HepG2 (cell line): ENCODE results near the gene ZNF341. TPM values are rescaled to one million over a fixed set of nuclear protein-coding genes. Genes with fewer than 3 reads are reported as not detected.

Source experiments
- HHEX ChIP-seq: IDR thresholded peaks from 2 replicates; pipeline ENCODE4 v1.6.1; 2016; ENCODE audit warnings: control low read depth
- HNRNPLL ChIP-seq: fragments of 200-400 bp; formaldehyde crosslinking; IDR thresholded peaks from 2 replicates; pipeline ENCODE4 v1.6.1; 2017; ENCODE audit warnings: mild to moderate bottlenecking, low read depth, low read length; ENCODE audit not compliant: poor library complexity, severe bottlenecking
- KLF12 ChIP-seq: sonication (generic); formaldehyde crosslinking; IDR thresholded peaks from 2 replicates; pipeline ENCODE4 v1.4.0; 2020; ENCODE audit warnings: missing genetic modification reagents, borderline replicate concordance
- MBNL3 ChIP-seq: fragments of 250-450 bp; sonication (Bioruptor Pico); conservative IDR thresholded peaks from 2 replicates; pipeline ENCODE4 v1.8.0; 2022; ENCODE audit warnings: mild to moderate bottlenecking, inconsistent platforms
- MED8 ChIP-seq: sonication (generic); formaldehyde crosslinking; IDR thresholded peaks from 2 replicates; pipeline ENCODE4 v1.8.1; 2023; ENCODE audit warnings: mild to moderate bottlenecking, missing genetic modification reagents; ENCODE audit not compliant: insufficient replicate concordance
- NONO ChIP-seq, 2 experiments: fragments of 450-650 bp in 1 of 2; sonication (generic) in 1 of 2; formaldehyde crosslinking in 1 of 2; IDR thresholded peaks in 1 of 2; conservative IDR thresholded peaks in 1 of 2; 2 replicates each; pipeline versions ENCODE4 v1.6.1 to v1.8.0; 2017 to 2022; ENCODE audit warnings: mild to moderate bottlenecking in 1 of 2, missing genetic modification reagents in 1 of 2, moderate library complexity in 1 of 2
- polyA plus RNA-seq, 8 experiments: library from polyadenylated mRNA; depleted of rRNA in 3 of 8; stranded (reverse) in 7 of 8; unstranded in 1 of 8; fragments of >200 nt; fragmentation: Illumina TruSeq in 4 of 8; extraction: Trizol in 4 of 8; gene quantifications; 2 replicates each; pipeline versions ENCODE4 v1.2.1 to v1.2.3, GENCODE V29; 2011 to 2016; ENCODE audit warnings: low read depth in 4 of 8, missing spikeins in 1 of 8, mixed read lengths in 1 of 8; ENCODE audit not compliant: insufficient read depth in 1 of 8
- total RNA-seq, 5 experiments: library from RNA; depleted of rRNA; stranded (reverse); fragments of >200 nt; fragmentation: Illumina TruSeq; extraction: Trizol; gene quantifications; 2 replicates each; pipeline ENCODE4 v1.2.3, GENCODE V29; 2016; ENCODE audit warnings: low read depth in 1 of 5
- TF ChIP-seq, protein P1 (sequence below): IDR thresholded peaks from 2 replicates; pipeline ENCODE4 v1.6.1; 2016; ENCODE audit warnings: mild to moderate bottlenecking, missing biosample characterization, missing genetic modification reagents
- TF ChIP-seq, protein P2 (sequence below): sonication (generic); formaldehyde crosslinking; IDR thresholded peaks from 2 replicates; pipeline ENCODE4 v1.9.0; 2021; ENCODE audit warnings: missing genetic modification reagents, borderline replicate concordance
- TF ChIP-seq, protein P3 (sequence below): IDR thresholded peaks from 2 replicates; pipeline ENCODE4 v1.4.0; 2020; ENCODE audit warnings: mild to moderate bottlenecking, missing genetic modification reagents

The ZNF341 gene
- total and polyA plus RNA-seq, 2 of the 13 experiments (the other 11 are each of a cell fraction or from before 2014, with no cell fraction given) = 1.1 to 2.2 TPM

DNA sequence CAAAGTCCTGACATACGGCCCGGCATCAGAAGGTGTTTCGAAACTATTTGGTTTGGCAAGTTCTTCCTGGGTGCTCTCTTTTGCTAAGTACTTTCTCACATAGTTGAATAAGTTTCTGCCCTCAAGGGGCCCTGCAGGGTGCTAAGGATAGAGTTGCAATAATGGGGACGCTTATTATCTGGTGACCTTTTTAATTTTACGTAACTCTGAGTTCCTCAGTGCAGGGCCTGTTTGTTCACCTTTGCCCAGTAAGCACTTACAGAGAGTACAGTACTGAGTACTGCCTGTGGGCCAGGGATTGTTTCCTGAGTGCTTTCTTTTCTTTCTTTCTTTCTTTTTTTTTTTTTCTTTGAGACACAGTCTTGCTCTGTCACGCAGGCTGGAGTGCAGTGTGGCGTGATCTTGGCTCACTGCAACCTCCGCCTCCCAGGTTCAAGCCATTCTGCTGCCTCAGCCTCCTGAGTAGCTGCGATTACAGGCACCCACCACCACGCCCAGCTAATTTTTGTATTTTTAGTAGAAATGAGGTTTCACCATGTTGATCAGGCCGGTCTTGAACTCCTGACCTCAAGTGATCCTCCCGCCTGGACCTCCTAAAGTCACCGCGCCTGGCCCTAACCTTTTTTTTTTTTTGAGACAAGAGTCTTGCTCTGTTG is 7.2 kb upstream of the ZNF341 start (continued):
- TF ChIP-seq HHEX (CRISPR knock-in tag) (0 out of 2 replicates have a peak, but pooled peaks have one; percentile 24), HNRNPLL (no peak), NONO (IDR thresholded peaks at IDR 0.05) (no peak), NONO (CRISPR knock-in tag; conservative IDR thresholded peaks at IDR 0.05) (0 out of 2 replicates have a peak, but pooled peaks have one; percentile 46), KLF12 (CRISPR knock-in tag) (0 out of 2 replicates have a peak, but pooled peaks have one; percentile 48), MED8 (peak; percentile 45), MBNL3 (CRISPR knock-in tag) (no peak)
- TF ChIP-seq, protein P1, sequence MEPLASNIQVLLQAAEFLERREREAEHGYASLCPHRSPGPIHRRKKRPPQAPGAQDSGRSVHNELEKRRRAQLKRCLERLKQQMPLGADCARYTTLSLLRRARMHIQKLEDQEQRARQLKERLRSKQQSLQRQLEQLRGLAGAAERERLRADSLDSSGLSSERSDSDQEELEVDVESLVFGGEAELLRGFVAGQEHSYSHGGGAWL (CRISPR knock-in tag) = no peak
- TF ChIP-seq, protein P2, sequence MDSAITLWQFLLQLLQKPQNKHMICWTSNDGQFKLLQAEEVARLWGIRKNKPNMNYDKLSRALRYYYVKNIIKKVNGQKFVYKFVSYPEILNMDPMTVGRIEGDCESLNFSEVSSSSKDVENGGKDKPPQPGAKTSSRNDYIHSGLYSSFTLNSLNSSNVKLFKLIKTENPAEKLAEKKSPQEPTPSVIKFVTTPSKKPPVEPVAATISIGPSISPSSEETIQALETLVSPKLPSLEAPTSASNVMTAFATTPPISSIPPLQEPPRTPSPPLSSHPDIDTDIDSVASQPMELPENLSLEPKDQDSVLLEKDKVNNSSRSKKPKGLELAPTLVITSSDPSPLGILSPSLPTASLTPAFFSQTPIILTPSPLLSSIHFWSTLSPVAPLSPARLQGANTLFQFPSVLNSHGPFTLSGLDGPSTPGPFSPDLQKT = no peak
- TF ChIP-seq, protein P3, sequence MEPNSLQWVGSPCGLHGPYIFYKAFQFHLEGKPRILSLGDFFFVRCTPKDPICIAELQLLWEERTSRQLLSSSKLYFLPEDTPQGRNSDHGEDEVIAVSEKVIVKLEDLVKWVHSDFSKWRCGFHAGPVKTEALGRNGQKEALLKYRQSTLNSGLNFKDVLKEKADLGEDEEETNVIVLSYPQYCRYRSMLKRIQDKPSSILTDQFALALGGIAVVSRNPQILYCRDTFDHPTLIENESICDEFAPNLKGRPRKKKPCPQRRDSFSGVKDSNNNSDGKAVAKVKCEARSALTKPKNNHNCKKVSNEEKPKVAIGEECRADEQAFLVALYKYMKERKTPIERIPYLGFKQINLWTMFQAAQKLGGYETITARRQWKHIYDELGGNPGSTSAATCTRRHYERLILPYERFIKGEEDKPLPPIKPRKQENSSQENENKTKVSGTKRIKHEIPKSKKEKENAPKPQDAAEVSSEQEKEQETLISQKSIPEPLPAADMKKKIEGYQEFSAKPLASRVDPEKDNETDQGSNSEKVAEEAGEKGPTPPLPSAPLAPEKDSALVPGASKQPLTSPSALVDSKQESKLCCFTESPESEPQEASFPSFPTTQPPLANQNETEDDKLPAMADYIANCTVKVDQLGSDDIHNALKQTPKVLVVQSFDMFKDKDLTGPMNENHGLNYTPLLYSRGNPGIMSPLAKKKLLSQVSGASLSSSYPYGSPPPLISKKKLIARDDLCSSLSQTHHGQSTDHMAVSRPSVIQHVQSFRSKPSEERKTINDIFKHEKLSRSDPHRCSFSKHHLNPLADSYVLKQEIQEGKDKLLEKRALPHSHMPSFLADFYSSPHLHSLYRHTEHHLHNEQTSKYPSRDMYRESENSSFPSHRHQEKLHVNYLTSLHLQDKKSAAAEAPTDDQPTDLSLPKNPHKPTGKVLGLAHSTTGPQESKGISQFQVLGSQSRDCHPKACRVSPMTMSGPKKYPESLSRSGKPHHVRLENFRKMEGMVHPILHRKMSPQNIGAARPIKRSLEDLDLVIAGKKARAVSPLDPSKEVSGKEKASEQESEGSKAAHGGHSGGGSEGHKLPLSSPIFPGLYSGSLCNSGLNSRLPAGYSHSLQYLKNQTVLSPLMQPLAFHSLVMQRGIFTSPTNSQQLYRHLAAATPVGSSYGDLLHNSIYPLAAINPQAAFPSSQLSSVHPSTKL = peak; percentile 84
- TF ChIP-seq, all 625 proteins: peak for 189
